PC-9 (cell line): ENCODE results near the gene ZNF12. TPM values are rescaled to one million over a fixed set of nuclear protein-coding genes. Genes with fewer than 3 reads are reported as not detected.

Source experiments
- BruUV-seq: library from RNA; stranded (reverse); fragments of 400-500 nt; replicated peaks from 2 replicates; lab custom pipeline; 2021; lab: Mats Ljungman, UMichigan
- CTCF ChIA-PET: fragments of 300-600 bp; sonication (Branson Sonifier 250); formaldehyde crosslinking; loops from one replicate; lab custom pipeline; 2022; ENCODE audit warnings: antibody characterized with exemption; lab: Charles Lee
- POLR2A ChIA-PET: fragments of 300-600 bp; sonication (Branson Sonifier 250); formaldehyde crosslinking; loops from one replicate; lab custom pipeline; 2022; ENCODE audit warnings: antibody characterized with exemption; ENCODE audit not compliant: unreplicated experiment; lab: Charles Lee
- DNase-seq, 2 experiments: peaks; one replicate each; pipeline versions ENCODE4 v3.0.0 to v3.0.0-alpha.2; 2015 to 2022; ENCODE audit warnings: mixed read lengths in 1 of 2
- H2AFZ ChIP-seq: fragments of 200-600 bp; sonication (generic); 2 replicates; pipeline ENCODE4 v1.8.1; 2017; ENCODE audit warnings: antibody characterized with exemption
- H3F3A ChIP-seq: fragments of 200-600 bp; sonication (generic); 2 replicates; pipeline ENCODE4 v1.8.1; 2017; ENCODE audit warnings: antibody characterized with exemption, mild to moderate bottlenecking, low read depth; ENCODE audit not compliant: insufficient read depth
- H3K27ac ChIP-seq: fragments of 200-600 bp; sonication (generic); 2 replicates; pipeline ENCODE4 v1.6.1; 2016; ENCODE audit warnings: mixed run types
- H3K27me3 ChIP-seq: fragments of 200-600 bp; sonication (generic); 2 replicates; pipeline ENCODE4 v1.6.1; 2016; ENCODE audit warnings: low read depth, mixed run types; ENCODE audit not compliant: insufficient read depth
- H3K36me3 ChIP-seq: fragments of 200-600 bp; sonication (generic); 2 replicates; pipeline ENCODE4 v1.6.1; 2016; ENCODE audit warnings: low read depth, mixed run types
- H3K4me1 ChIP-seq: fragments of 200-600 bp; sonication (generic); replicated peaks from 2 replicates; pipeline ENCODE4 v1.6.1; 2016; ENCODE audit warnings: mixed run types; ENCODE audit not compliant: insufficient read depth
- H3K4me2 ChIP-seq: fragments of 200-600 bp; sonication (generic); 2 replicates; pipeline ENCODE4 v1.6.1; 2017; ENCODE audit warnings: mixed run types
- H3K4me3 ChIP-seq: fragments of 200-600 bp; sonication (generic); 2 replicates; pipeline ENCODE4 v1.6.1; 2016; ENCODE audit warnings: mixed run types
- H3K79me2 ChIP-seq: fragments of 200-600 bp; sonication (generic); 2 replicates; pipeline ENCODE4 v1.6.1; 2017; ENCODE audit warnings: low read depth, mixed run types
- H3K9me2 ChIP-seq: fragments of 200-600 bp; sonication (generic); 2 replicates; pipeline ENCODE4 v1.8.1; 2017; ENCODE audit warnings: mild to moderate bottlenecking; ENCODE audit not compliant: insufficient read depth
- H3K9me3 ChIP-seq: fragments of 200-600 bp; sonication (generic); 2 replicates; pipeline ENCODE4 v1.8.1; 2016; ENCODE audit warnings: low read depth; ENCODE audit not compliant: insufficient read depth
- H4K20me1 ChIP-seq: fragments of 200-600 bp; sonication (generic); 2 replicates; pipeline ENCODE4 v1.8.1; 2017; ENCODE audit not compliant: insufficient read depth
- EZH2 ChIP-seq: fragments of 200-600 bp; sonication (generic); IDR thresholded peaks from 2 replicates; pipeline ENCODE4 v1.8.0; 2017; ENCODE audit warnings: antibody characterized with exemption, low read depth
- intact Hi-C: fragments of 100-400 bp; cut with micrococcal nuclease; formaldehyde crosslinking; loops from one replicate; pipeline ENCODE4 v1.10.0; 2022; ENCODE audit not compliant: unreplicated experiment
- total RNA-seq: library from RNA; stranded (reverse); gene quantifications from 2 replicates; pipeline ENCODE4 v1.2.3, GENCODE V29; 2021
- TF ChIP-seq, protein P1 (sequence below): fragments of 200-600 bp; sonication (generic); conservative IDR thresholded peaks from 2 replicates; pipeline ENCODE4 v1.6.1; 2017; ENCODE audit warnings: mixed run types, antibody characterized with exemption, mild to moderate bottlenecking, moderate library complexity

Gene ZNF12
- total RNA-seq, 1 experiment from 2014 or later, result 25.2 TPM

DNA sequence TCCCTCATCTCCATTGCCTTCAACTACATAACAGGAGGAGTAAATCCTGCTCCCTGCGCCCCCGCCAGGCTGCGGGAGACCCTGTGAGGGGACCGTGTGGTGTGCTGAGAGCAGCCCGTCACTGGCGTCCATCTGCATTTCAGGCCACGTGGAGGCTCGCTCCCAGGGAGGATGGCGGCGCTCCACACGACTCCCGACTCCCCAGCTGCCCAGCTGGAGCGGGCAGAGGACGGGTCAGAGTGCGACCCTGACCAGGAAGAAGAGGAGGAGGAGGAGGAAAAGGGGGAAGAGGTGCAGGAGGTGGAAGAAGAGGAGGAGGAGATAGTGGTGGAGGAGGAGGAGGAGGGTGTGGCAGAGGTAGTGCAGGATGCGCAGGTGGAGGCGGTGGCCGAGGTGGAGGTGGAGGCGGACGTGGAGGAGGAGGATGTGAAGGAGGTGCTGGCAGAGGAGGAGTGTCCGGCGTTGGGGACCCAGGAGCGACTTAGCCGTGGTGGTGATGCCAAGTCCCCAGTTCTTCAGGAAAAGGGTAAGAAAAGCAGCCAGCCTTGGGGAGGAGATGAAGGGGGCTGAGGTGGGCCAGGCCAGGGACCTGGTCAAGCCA is 64.4 kb downstream of the ZNF12 start:
- CTCF ChIA-PET, result no interaction called here
- no peak for DNase-seq

DNA sequence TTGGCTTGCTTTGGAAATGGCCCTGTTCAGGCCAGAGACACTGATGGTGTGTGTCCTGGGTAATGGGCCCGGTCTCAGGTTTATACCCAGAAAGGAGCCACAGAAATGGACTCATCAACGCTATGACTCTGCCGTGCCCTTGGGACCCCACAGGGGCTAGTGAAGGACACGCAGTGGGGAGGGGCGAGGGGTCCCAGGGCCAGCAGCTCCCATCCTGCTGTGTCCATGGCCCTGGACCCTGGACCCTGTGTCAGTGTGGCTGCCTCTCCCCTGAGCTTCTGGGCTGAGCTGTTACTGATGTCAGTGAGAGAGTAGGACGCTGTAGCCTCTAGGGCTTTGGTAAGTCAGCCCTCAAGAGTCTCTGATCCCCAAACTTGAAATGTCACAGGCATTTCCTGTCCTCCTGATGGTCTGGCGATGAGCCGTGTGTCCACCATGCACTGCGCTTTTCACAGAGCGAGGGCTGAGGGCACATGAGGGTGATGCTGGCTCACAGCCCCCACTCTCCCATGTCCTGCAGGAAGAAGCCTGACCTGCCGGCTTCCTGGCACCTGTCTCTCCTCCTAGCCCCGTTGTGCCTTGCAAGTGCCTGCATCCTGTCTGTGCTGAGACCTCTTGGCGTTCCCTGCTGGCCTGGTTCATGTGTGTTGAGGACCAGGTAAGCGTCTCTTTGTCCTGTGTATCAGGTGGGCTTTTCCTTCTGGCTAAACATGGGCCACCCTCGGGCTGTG is 65.3 kb downstream of the ZNF12 start:
- H3K27ac ChIP-seq, result no peak overlapping the region
- intact Hi-C loops, result no loop called here
- TF ChIP-seq, protein P1, sequence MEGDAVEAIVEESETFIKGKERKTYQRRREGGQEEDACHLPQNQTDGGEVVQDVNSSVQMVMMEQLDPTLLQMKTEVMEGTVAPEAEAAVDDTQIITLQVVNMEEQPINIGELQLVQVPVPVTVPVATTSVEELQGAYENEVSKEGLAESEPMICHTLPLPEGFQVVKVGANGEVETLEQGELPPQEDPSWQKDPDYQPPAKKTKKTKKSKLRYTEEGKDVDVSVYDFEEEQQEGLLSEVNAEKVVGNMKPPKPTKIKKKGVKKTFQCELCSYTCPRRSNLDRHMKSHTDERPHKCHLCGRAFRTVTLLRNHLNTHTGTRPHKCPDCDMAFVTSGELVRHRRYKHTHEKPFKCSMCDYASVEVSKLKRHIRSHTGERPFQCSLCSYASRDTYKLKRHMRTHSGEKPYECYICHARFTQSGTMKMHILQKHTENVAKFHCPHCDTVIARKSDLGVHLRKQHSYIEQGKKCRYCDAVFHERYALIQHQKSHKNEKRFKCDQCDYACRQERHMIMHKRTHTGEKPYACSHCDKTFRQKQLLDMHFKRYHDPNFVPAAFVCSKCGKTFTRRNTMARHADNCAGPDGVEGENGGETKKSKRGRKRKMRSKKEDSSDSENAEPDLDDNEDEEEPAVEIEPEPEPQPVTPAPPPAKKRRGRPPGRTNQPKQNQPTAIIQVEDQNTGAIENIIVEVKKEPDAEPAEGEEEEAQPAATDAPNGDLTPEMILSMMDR, result no peak
- TF ChIP-seq EZH2, result no peak
- peaks cover 28% of the 10 kb centered on the region for H3K79me2 ChIP-seq
- POLR2A ChIA-PET, result interaction anchor here (0.5 to 0.8 kb wide), 2 partner anchors 506 to 762 kb away, joined by 5 to 15 read pairs; no protein-coding TSS in a partner anchor
- no peaks in the 10 kb centered on the region for H3F3A ChIP-seq
- H3K27me3 ChIP-seq, result no peaks in the 10 kb centered on the region
- no peaks in the 10 kb centered on the region for H3K9me2 ChIP-seq
- 0 out of 2 replicates have a peak, but pooled peaks cover 4% of the 10 kb centered on the region for H4K20me1 ChIP-seq
- no peak overlapping the region for H2AFZ ChIP-seq
- H3K4me1 ChIP-seq, result peaks cover 8% of the 10 kb centered on the region
- H3K4me3 ChIP-seq, result no peak overlapping the region
- CTCF ChIA-PET, result no interaction called here
- H3K9me3 ChIP-seq, result no peaks in the 10 kb centered on the region
- DNase-seq, result no peak
- no TSS peak for BruUV-seq
- peaks cover 13% of the 10 kb centered on the region; the same call in 1 of the 2 replicates for H3K36me3 ChIP-seq
- no peak overlapping the region for H3K4me2 ChIP-seq

More for the DNA sequence above, 64.4 kb downstream of the ZNF12 start:
- H3K4me1 ChIP-seq, result peaks cover 7% of the 10 kb centered on the region; the same call in 1 of the 2 replicates
- no peaks in the 10 kb centered on the region for H3K27me3 ChIP-seq
- H3K79me2 ChIP-seq, result peaks cover 23% of the 10 kb centered on the region
- H3K4me2 ChIP-seq, result no peak overlapping the region
- POLR2A ChIA-PET, result no interaction called here
- H3K27ac ChIP-seq, result no peak overlapping the region
- no TSS peak for BruUV-seq
- H3K4me3 ChIP-seq, result no peak overlapping the region
- H3K9me2 ChIP-seq, result no peaks in the 10 kb centered on the region
- TF ChIP-seq EZH2, result no peak
- TF ChIP-seq, protein P1, result no peak
- 0 out of 2 replicates have a peak, but pooled peaks cover 4% of the 10 kb centered on the region for H4K20me1 ChIP-seq
- intact Hi-C loops, result no loop called here
- H2AFZ ChIP-seq, result no peak overlapping the region
- H3K36me3 ChIP-seq, result peaks cover 13% of the 10 kb centered on the region; the same call in 1 of the 2 replicates
- no peaks in the 10 kb centered on the region for H3F3A ChIP-seq
- H3K9me3 ChIP-seq, result no peaks in the 10 kb centered on the region

DNA sequence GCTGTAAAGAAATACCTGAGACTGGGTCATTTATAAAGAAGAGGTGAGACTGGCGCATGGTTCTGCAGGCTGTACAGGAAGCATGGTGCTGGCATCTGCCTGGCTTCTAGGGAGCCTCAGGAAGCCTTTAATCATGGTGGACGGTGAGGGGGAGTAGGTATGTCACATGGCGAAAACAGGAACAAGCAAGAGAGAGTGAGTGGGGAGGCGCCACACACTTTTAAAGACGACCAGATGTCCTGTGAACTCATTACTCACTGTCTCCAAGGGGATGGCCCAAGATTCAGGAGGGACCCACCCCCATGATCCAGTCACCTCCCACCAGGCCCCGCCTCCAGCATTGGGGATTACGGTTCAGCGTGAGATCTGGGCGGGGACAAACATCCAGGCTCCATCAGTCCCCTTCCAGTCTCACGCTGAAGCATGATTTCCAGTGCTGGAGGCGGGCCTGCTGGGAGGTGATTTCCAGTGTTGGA is 66.5 kb downstream of the ZNF12 start:
- no peak overlapping the region for H3K4me2 ChIP-seq
- peaks cover 8% of the 10 kb centered on the region; the same call in 1 of the 2 replicates for H3F3A ChIP-seq
- no peaks in the 10 kb centered on the region for H3K9me2 ChIP-seq
- H3K79me2 ChIP-seq, result peaks cover 32% of the 10 kb centered on the region
- 0 out of 2 replicates have a peak, but pooled peaks cover 4% of the 10 kb centered on the region for H4K20me1 ChIP-seq
- DNase-seq, result no peak
- BruUV-seq, result no TSS peak
- H3K27ac ChIP-seq, result no peak overlapping the region
- H3K9me3 ChIP-seq, result no peaks in the 10 kb centered on the region
- intact Hi-C loops, result no loop called here
- H3K4me1 ChIP-seq, result peaks cover 20% of the 10 kb centered on the region
- H2AFZ ChIP-seq, result no peak overlapping the region
- peaks cover 13% of the 10 kb centered on the region; the same call in 1 of the 2 replicates for H3K36me3 ChIP-seq
- H3K4me3 ChIP-seq, result no peak overlapping the region
- no peak for TF ChIP-seq EZH2
- TF ChIP-seq, protein P1, result no peak
- ChIA-PET POLR2A (no interaction called here), CTCF (no interaction called here)
- H3K27me3 ChIP-seq, result no peaks in the 10 kb centered on the region
